ENCODE measurements around the gene ARID1B. TPM values are rescaled to one million over a fixed set of nuclear protein-coding genes. Genes with fewer than 3 reads are reported as not detected.

ARID1B gene
- total RNA-seq, 2 donors from 2014 or later: 66.7 to 67.3 TPM

GRCh38 chr6:156909212-156910010 lies 132.2 kb downstream of the ARID1B start:
- H3K4me3 Mint-ChIP-seq: no peak overlapping the region

GRCh38 chr6:156910011-156910334 lies 132.8 kb downstream of the ARID1B start:
- no peak for ATAC-seq (replicated peaks)
- Mint-ChIP-seq H3K4me1 (peaks cover 42% of the 10 kb centered on the region), H3K9me3 (no peaks in the 10 kb centered on the region), H3K27me3 (no peaks in the 10 kb centered on the region), H3K4me3 (no peak overlapping the region), H3K27ac (peak overlapping the region; percentile 37), H3K36me3 (ENCODE audit: low read depth) (peaks cover 13% of the 10 kb centered on the region)

More at GRCh38 chr6:156909212-156910010, 132.2 kb downstream of the ARID1B start:
- no peak for ATAC-seq (replicated peaks)
- Mint-ChIP-seq H3K27ac (no peak overlapping the region), H3K4me1 (peaks cover 37% of the 10 kb centered on the region), H3K36me3 (ENCODE audit: low read depth) (peaks cover 13% of the 10 kb centered on the region), H3K27me3 (no peaks in the 10 kb centered on the region), H3K9me3 (no peaks in the 10 kb centered on the region)

- H3K4me3 Mint-ChIP-seq: no peak overlapping the region
- H3K36me3 Mint-ChIP-seq (ENCODE audit: low read depth): peaks cover 9% of the 10 kb centered on the region
- H3K27ac Mint-ChIP-seq: no peak overlapping the region
- no peaks in the 10 kb centered on the region for H3K27me3 Mint-ChIP-seq
- no peaks in the 10 kb centered on the region for H3K9me3 Mint-ChIP-seq
- peak; percentile 64 for ATAC-seq (replicated peaks)
- peaks cover 39% of the 10 kb centered on the region for H3K4me1 Mint-ChIP-seq
Observed at GRCh38 chr6:156910938-156911337, 133.8 kb downstream of the ARID1B start.

GRCh38 chr6:156911581-156911980 lies 134.4 kb downstream of the ARID1B start:
- Mint-ChIP-seq H3K27me3 (no peaks in the 10 kb centered on the region), H3K4me1 (peaks cover 40% of the 10 kb centered on the region), H3K9me3 (no peaks in the 10 kb centered on the region), H3K27ac (no peak overlapping the region), H3K36me3 (ENCODE audit: low read depth) (peaks cover 7% of the 10 kb centered on the region), H3K4me3 (no peak overlapping the region)
- no peak for ATAC-seq (replicated peaks)

GRCh38 chr6:156912431-156912830 lies 135.3 kb downstream of the ARID1B start:
- Mint-ChIP-seq H3K36me3 (ENCODE audit: low read depth) (no peaks in the 10 kb centered on the region), H3K4me1 (peaks cover 39% of the 10 kb centered on the region), H3K9me3 (no peaks in the 10 kb centered on the region), H3K27me3 (no peaks in the 10 kb centered on the region), H3K4me3 (no peak overlapping the region), H3K27ac (peak overlapping the region; percentile 32)
- no peak for ATAC-seq (replicated peaks)

DNA sequence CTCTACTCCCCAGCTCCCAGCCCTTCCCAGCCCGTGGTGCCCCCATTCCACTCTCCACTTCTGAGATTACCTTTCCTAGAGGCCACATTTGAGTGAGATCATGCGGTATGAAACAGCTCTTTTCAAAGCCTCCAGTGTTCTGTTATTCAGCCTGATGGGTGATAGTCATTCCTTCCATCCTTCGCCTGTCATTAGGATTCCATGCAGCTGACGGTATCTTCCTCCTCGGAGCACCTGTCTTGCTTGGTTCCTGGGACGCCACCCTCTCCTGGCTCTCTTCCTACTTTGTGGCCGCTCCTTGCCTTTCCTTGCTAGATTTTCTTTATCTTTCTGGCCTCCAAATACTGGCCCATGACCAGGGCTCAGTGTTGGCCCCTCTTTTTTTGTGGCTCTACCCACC lies 137.0 kb downstream of the ARID1B start:
- Mint-ChIP-seq H3K4me1 (peaks cover 41% of the 10 kb centered on the region), H3K4me3 (no peak overlapping the region)

DNA sequence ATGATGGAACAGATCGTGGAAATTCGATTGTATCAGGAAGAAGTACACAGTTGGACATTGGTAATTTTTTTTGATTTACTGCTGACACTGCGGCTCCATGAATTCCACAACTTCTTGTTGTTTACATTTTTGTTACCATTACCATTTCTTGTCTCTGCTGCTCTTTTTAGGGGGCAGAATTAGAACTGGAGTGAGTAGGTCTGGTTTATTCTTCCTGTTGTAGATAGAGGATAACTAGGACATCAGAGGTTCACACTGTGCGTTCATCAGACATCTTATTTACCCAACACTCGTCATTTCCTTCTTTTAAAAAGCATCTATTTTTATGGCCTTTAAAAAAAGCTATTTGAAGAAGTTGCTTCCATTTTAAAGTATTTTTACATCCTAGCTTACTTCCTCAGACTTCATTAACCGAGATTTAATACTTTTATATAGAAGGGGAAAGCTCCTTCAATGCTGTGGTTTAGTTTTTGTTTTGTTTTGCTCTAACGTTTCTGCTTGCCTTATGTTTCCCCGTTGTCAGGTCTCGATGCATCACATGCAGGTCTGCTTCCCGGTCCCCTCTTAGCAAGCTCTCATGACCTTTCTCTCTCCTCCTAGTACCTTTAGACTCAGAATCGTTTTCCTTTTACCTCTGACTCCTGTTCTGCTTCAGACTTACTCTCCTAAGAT lies 139.1 kb downstream of the ARID1B start:
- peak overlapping the region; percentile 55 for H3K27ac Mint-ChIP-seq
- peaks cover 38% of the 10 kb centered on the region for H3K4me1 Mint-ChIP-seq
- peak overlapping the region; percentile 4 for H3K4me3 Mint-ChIP-seq
- H3K27me3 Mint-ChIP-seq: no peaks in the 10 kb centered on the region
- no peaks in the 10 kb centered on the region for H3K9me3 Mint-ChIP-seq
- ATAC-seq (replicated peaks): no peak
- H3K36me3 Mint-ChIP-seq (ENCODE audit: low read depth): no peaks in the 10 kb centered on the region

More for the DNA sequence above, 137.0 kb downstream of the ARID1B start:
- H3K27ac Mint-ChIP-seq: peak overlapping the region; percentile 6
- no peaks in the 10 kb centered on the region for H3K36me3 Mint-ChIP-seq (ENCODE audit: low read depth)
- no peaks in the 10 kb centered on the region for H3K27me3 Mint-ChIP-seq
- H3K9me3 Mint-ChIP-seq: no peaks in the 10 kb centered on the region
- no peak for ATAC-seq (replicated peaks)

DNA sequence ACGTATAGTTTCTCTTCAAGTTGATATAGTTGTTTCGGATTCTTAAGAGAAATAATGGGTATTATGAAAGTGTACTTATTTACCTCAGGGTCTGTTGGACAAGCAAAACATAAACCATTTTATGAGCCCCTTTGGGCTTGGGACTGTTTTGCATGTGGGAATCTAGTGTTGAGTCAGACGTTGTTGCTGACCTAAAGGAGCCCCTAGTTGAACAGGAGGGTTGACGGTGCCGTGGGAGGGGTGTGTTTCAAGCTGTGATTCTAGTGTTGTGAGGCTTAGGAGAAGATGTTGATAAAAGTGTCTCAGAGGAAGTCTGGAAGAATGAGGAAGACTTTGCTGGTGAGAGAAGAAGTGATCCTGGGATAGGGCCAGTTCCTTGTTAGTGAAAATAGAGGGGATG lies 140.0 kb downstream of the ARID1B start:
- H3K27ac Mint-ChIP-seq: peak overlapping the region; percentile 55
- H3K4me3 Mint-ChIP-seq: peak overlapping the region; percentile 9
- H3K4me1 Mint-ChIP-seq: peaks cover 34% of the 10 kb centered on the region
- no peak for ATAC-seq (replicated peaks)
- no peaks in the 10 kb centered on the region for H3K27me3 Mint-ChIP-seq
- H3K36me3 Mint-ChIP-seq (ENCODE audit: low read depth): no peaks in the 10 kb centered on the region
- no peaks in the 10 kb centered on the region for H3K9me3 Mint-ChIP-seq

DNA sequence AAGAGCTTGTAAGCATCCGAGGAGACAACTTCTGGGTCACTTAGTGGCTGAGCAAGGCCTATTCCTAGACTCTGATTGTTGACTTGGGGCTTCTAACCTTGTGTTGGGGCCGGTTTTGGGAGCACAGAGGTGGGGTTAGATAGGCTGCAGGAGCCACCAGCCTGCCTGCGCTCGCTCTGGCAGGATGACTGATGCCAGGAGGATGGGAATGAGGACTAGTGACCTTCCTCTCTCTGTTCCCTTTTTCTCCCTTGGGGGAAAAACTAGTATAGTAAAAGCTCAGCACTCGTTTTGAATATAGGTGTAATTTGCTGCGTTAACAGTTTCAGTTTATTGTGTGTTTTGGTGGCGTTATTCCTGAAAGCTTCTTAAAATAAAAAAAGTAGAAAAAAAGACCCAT lies 141.5 kb downstream of the ARID1B start:
- Mint-ChIP-seq H3K4me1 (peaks cover 27% of the 10 kb centered on the region), H3K27ac (no peak overlapping the region), H3K4me3 (no peak overlapping the region), H3K27me3 (no peaks in the 10 kb centered on the region), H3K36me3 (ENCODE audit: low read depth) (no peaks in the 10 kb centered on the region), H3K9me3 (no peaks in the 10 kb centered on the region)
- ATAC-seq (replicated peaks): no peak

GRCh38 chr6:156919370-156919769 lies 142.2 kb downstream of the ARID1B start:
- ATAC-seq (replicated peaks): no peak
- H3K27ac Mint-ChIP-seq: no peak overlapping the region
- no peaks in the 10 kb centered on the region for H3K36me3 Mint-ChIP-seq (ENCODE audit: low read depth)
- no peak overlapping the region for H3K4me3 Mint-ChIP-seq
- H3K27me3 Mint-ChIP-seq: no peaks in the 10 kb centered on the region
- H3K4me1 Mint-ChIP-seq: peaks cover 24% of the 10 kb centered on the region
- H3K9me3 Mint-ChIP-seq: no peaks in the 10 kb centered on the region

DNA sequence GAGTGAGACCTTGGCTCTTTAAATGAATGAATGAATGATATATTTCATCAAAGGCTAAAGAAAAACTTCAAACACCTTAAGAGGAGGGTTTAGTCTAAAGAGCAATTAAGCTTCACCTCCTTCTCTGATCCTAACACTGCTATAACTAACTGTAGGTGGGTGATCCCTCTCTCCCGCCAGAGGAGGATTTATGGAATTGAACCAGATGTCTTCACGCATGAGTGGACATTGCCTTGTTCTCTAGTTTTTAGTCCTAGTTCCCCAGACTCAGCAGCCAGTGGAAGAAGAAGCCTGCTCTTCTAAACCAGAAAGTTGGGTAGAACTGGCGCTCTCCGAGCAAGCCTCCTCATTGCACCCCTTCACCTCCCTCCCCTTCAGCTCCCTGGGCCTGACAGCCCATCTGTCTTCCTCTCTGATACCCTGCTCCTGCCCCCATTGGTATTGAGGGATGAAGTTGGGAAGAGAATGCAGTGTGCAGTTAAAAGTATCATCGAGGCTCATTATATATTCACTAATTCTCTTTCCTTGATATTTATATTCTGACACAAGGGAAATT lies 142.7 kb downstream of the ARID1B start:
- Mint-ChIP-seq H3K27me3 (no peaks in the 10 kb centered on the region), H3K4me1 (peaks cover 19% of the 10 kb centered on the region), H3K27ac (no peak overlapping the region), H3K36me3 (ENCODE audit: low read depth) (no peaks in the 10 kb centered on the region), H3K9me3 (no peaks in the 10 kb centered on the region), H3K4me3 (no peak overlapping the region)
- ATAC-seq (replicated peaks): no peak

- no peak for ATAC-seq (replicated peaks)
- Mint-ChIP-seq H3K27ac (no peak overlapping the region), H3K36me3 (ENCODE audit: low read depth) (peaks cover 6% of the 10 kb centered on the region), H3K4me1 (peaks cover 31% of the 10 kb centered on the region), H3K9me3 (no peaks in the 10 kb centered on the region), H3K27me3 (no peaks in the 10 kb centered on the region), H3K4me3 (no peak overlapping the region)
Observed at GRCh38 chr6:156924246-156924645, 147.1 kb downstream of the ARID1B start.

- no peaks in the 10 kb centered on the region for H3K9me3 Mint-ChIP-seq
- peaks cover 6% of the 10 kb centered on the region for H3K36me3 Mint-ChIP-seq (ENCODE audit: low read depth)
- no peak for ATAC-seq (replicated peaks)
- H3K4me3 Mint-ChIP-seq: no peak overlapping the region
- peaks cover 34% of the 10 kb centered on the region for H3K4me1 Mint-ChIP-seq
- no peaks in the 10 kb centered on the region for H3K27me3 Mint-ChIP-seq
- no peak overlapping the region for H3K27ac Mint-ChIP-seq
Observed at GRCh38 chr6:156925026-156925425, 147.8 kb downstream of the ARID1B start.

- H3K27me3 Mint-ChIP-seq: no peaks in the 10 kb centered on the region
- peak overlapping the region; percentile 54 for H3K27ac Mint-ChIP-seq
- H3K9me3 Mint-ChIP-seq: no peaks in the 10 kb centered on the region
- no peak overlapping the region for H3K4me3 Mint-ChIP-seq
- peaks cover 10% of the 10 kb centered on the region for H3K36me3 Mint-ChIP-seq (ENCODE audit: low read depth)
- ATAC-seq (replicated peaks): peak; percentile 20
- H3K4me1 Mint-ChIP-seq: peaks cover 35% of the 10 kb centered on the region
Observed at GRCh38 chr6:156925718-156926607, 148.8 kb downstream of the ARID1B start.

Measured in activated T-helper 17 cell treated with anti-CD3 and anti-CD28 coated beads, Interleukin-2, amount 50 U/mL, for 72 hours (primary cell).